ENCODE results near the gene LRCH3. TPM values are rescaled to one million over a fixed set of nuclear protein-coding genes. Genes with fewer than 3 reads are reported as not detected.
A peak's percentile ranks its signal among the peaks of the same experiment; 100 is the strongest.

The LRCH3 gene
- total and polyA plus RNA-seq, 9 of the 15 experiments (the other 6 are each of a cell fraction or from before 2014, with no cell fraction given) = 4.6 to 75.3 (median 30.3) TPM

- intact Hi-C loops (cut with micrococcal nuclease) = no loop called here
- H2AFZ ChIP-seq (ENCODE audit: low read depth, low read length) = no peak overlapping the region
- ATAC-seq = no peak; the same call in 2 of the 3 replicates
- H3K9me3 ChIP-seq (replicated peaks; ENCODE audit: control insufficient read depth, insufficient read depth, low read depth, low read length) = no peaks in the 10 kb centered on the region
- ChIA-PET CTCF (ENCODE audit: low intra/inter-chr PET ratio) (no interaction called here), POLR2A (no interaction called here)
- in situ Hi-C loops (cut with MboI) = no loop called here
- no peak for DNase-seq (ENCODE audit: extremely low read depth in 1 of 4, low spot score in 3 of 4)
- H3K79me2 ChIP-seq (ENCODE audit: control insufficient read depth, insufficient read depth, low read length) = no peaks in the 10 kb centered on the region
- peaks cover 33% of the 10 kb centered on the region; the same call in 2 of the 3 replicates for H3K36me3 ChIP-seq (ENCODE audit: control insufficient read depth, insufficient read depth, low read length)
- 0 out of 4 replicates have a peak overlapping the region, but pooled peaks of 1 of the 2 experiments have one; percentile 33 for H3K9ac ChIP-seq (ENCODE audit: insufficient read depth in 1 of 2, low read depth in 2 of 2, low read length in 2 of 2)
- peaks cover 0 to 2% of the 10 kb centered on the region in 2 experiments; a peak in 1 of 5 replicates for H3K4me1 ChIP-seq (replicated peaks in 1 of 2; ENCODE audit: control insufficient read depth in 2 of 2, insufficient read depth in 2 of 2, low read length in 2 of 2)
- H3K27ac ChIP-seq (ENCODE audit: extremely low read depth, low read depth, low read length) = no peak overlapping the region
- no peaks in the 10 kb centered on the region for H4K20me1 ChIP-seq (replicated peaks; ENCODE audit: control insufficient read depth, insufficient read depth, low read length)
- H3K4me3 ChIP-seq = no peak overlapping the region
- no TSS peak for BruUV-seq (replicated peaks)
- H3K27me3 ChIP-seq (ENCODE audit: control insufficient read depth in 2 of 2, insufficient read depth in 2 of 2, low read length in 2 of 2) = no peaks in the 10 kb centered on the region
- FAIRE-seq = no peak
- WGBS (ENCODE audit: insufficient coverage, low coverage, missing lambda C conversion rate) = 89% methylated on average over 7 of the region's 7 CpGs
- no peak for TF ChIP-seq STAT6 (CRISPR knock-in tag; IDR thresholded peaks at IDR 0.05)
- H3K4me2 ChIP-seq (ENCODE audit: insufficient read depth, low read length) = no peak overlapping the region
- no peaks in the 10 kb centered on the region for H3K9me1 ChIP-seq (ENCODE audit: control insufficient read depth, insufficient read depth, low read length)
These were observed 90.9 kb downstream of the LRCH3 start for GRCh38 chr3:197881970-197882338.

- peaks cover 0 to 2% of the 10 kb centered on the region in 2 experiments; a peak in 1 of 5 replicates for H3K4me1 ChIP-seq (replicated peaks in 1 of 2; ENCODE audit: control insufficient read depth in 2 of 2, insufficient read depth in 2 of 2, low read length in 2 of 2)
These were observed 91.5 kb downstream of the LRCH3 start for GRCh38 chr3:197882586-197882985.

More at GRCh38 chr3:197882586-197882985, 91.5 kb downstream of the LRCH3 start:
- Histone ChIP-seq H3K27me3 (ENCODE audit: control insufficient read depth in 2 of 2, insufficient read depth in 2 of 2, low read length in 2 of 2) (no peaks in the 10 kb centered on the region), H3K79me2 (ENCODE audit: control insufficient read depth, insufficient read depth, low read length) (no peaks in the 10 kb centered on the region), H3K9me1 (ENCODE audit: control insufficient read depth, insufficient read depth, low read length) (no peaks in the 10 kb centered on the region), H3K27ac (ENCODE audit: extremely low read depth, low read depth, low read length) (no peak overlapping the region), H3K4me2 (ENCODE audit: insufficient read depth, low read length) (no peak overlapping the region), H3K36me3 (ENCODE audit: control insufficient read depth, insufficient read depth, low read length) (peaks cover 33% of the 10 kb centered on the region; the same call in 2 of the 3 replicates), H2AFZ (ENCODE audit: low read depth, low read length) (no peak overlapping the region), H3K4me3 (no peak overlapping the region), H4K20me1 (replicated peaks; ENCODE audit: control insufficient read depth, insufficient read depth, low read length) (no peaks in the 10 kb centered on the region), H3K9ac (ENCODE audit: insufficient read depth in 1 of 2, low read depth in 2 of 2, low read length in 2 of 2) (no peak overlapping the region), H3K9me3 (replicated peaks; ENCODE audit: control insufficient read depth, insufficient read depth, low read depth, low read length) (no peaks in the 10 kb centered on the region)
- TF ChIP-seq PTBP1 (IDR thresholded peaks at IDR 0.05; ENCODE audit: low read depth, low read length) (no peak), CREB1 (IDR thresholded peaks at IDR 0.05) (no peak), CREB1 (CRISPR knock-in tag; IDR thresholded peaks at IDR 0.05) (no peak), CBFA2T3 (IDR thresholded peaks at IDR 0.05) (no peak), ZNF140 (CRISPR knock-in tag; IDR thresholded peaks at IDR 0.05) (no peak)
- TF ChIP-seq, protein P1, sequence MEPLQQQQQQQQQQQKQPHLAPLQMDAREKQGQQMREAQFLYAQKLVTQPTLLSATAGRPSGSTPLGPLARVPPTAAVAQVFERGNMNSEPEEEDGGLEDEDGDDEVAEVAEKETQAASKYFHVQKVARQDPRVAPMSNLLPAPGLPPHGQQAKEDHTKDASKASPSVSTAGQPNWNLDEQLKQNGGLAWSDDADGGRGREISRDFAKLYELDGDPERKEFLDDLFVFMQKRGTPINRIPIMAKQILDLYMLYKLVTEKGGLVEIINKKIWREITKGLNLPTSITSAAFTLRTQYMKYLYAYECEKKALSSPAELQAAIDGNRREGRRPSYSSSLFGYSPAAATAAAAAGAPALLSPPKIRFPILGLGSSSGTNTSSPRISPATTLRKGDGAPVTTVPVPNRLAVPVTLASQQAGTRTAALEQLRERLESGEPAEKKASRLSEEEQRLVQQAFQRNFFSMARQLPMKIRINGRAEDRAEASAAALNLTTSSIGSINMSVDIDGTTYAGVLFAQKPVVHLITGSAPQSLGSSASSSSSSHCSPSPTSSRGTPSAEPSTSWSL (CRISPR knock-in tag; IDR thresholded peaks at IDR 0.05; ENCODE audit: borderline replicate concordance) = no peak
- TF ChIP-seq, protein P2, sequence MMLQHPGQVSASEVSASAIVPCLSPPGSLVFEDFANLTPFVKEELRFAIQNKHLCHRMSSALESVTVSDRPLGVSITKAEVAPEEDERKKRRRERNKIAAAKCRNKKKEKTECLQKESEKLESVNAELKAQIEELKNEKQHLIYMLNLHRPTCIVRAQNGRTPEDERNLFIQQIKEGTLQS (IDR thresholded peaks at IDR 0.05) = no peak
- TF ChIP-seq, protein P2 (CRISPR knock-in tag; conservative IDR thresholded peaks at IDR 0.05) = no peak
- FAIRE-seq (no peak), DNase-seq (ENCODE audit: extremely low read depth in 1 of 4, low spot score in 3 of 4) (no peak), ATAC-seq (no peak)
- WGBS (ENCODE audit: insufficient coverage, low coverage, missing lambda C conversion rate) = 33% methylated on average over 2 of the region's 2 CpGs
- ChIA-PET POLR2A (no interaction called here), CTCF (ENCODE audit: low intra/inter-chr PET ratio) (no interaction called here)
- no TSS peak for BruUV-seq (replicated peaks)
- in situ Hi-C loops (cut with MboI) = no loop called here
- intact Hi-C loops (cut with micrococcal nuclease) = no loop called here
